HG02798 (cell line): ENCODE data around the gene TAF10.

ENCODE experiments used
- ATAC-seq: cut with Tn5 transposase; IDR thresholded peaks from one replicate; pipeline ENCODE4 v1.9.1; 2021; ENCODE audit warnings: mild to moderate bottlenecking; ENCODE audit not compliant: unreplicated experiment, poor library complexity

Gene TAF10

DNA sequence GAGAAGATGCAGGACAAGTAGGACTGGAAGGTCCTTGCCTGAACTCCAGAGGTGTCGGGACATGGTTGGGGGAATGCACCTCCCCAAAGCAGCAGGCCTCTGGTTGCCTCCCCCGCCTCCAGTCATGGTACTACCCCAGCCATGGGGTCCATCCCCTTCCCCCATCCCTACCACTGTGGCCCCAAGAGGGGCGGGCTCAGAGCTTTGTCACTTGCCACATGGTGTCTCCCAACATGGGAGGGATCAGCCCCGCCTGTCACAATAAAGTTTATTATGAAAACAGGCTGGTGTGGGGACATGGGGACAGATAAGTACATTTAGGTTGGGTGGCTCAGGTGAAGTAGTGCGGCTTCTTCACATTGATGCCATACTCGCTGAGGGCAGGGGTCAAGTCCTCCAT lies 1.4 kb downstream of the TAF10 start:
- ATAC-seq, result no peak

DNA sequence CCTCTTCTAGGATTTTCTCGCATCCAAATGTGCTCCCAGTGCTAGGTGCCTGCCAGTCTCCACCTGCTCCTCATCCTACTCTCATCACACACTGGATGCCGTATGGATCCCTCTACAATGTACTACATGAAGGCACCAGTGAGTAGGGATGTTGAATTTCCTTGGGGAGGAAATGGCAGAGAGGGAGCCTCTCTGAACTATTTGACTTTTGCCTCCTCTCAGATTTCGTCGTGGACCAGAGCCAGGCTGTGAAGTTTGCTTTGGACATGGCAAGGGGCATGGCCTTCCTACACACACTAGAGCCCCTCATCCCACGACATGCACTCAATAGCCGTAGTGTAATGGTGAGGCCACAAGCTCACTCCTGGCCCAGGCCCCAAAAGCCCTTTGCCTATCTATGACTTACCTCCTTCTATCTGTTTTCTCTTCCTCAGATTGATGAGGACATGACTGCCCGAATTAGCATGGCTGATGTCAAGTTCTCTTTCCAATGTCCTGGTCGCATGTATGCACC lies 2.5 kb downstream of the TAF10 start:
- no peak for ATAC-seq

DNA sequence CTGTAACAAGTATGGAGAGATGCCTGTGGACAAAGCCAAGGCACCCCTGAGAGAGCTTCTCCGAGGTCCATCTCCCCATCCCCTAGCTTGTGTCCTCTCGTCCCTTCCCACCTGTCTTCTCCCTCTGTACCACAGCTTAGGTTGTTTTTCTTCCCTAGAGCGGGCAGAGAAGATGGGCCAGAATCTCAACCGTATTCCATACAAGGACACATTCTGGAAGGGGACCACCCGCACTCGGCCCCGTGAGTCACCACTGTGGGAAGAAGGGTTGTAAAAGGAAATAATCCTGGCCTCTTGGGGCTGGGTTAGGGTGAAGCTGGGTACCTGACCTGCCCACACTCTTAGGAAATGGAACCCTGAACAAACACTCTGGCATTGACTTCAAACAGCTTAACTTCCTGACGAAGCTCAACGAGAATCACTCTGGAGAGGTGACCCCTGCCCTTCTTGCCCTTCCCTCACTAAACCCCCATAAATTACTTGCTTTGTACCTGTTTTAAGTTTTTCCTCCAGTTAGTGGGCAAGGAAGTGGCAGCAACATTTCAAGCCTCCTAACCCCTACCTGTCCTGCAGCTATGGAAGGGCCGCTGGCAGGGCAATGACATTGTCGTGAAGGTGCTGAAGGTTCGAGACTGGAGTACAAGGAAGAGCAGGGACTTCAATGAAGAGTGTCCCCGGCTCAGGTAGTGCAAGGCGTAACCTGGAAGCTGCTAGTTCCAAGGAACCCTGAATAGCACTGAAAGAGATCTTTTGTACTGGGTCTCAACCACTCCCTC lies 3.1 kb downstream of the TAF10 start:
- ATAC-seq, result no peak

DNA sequence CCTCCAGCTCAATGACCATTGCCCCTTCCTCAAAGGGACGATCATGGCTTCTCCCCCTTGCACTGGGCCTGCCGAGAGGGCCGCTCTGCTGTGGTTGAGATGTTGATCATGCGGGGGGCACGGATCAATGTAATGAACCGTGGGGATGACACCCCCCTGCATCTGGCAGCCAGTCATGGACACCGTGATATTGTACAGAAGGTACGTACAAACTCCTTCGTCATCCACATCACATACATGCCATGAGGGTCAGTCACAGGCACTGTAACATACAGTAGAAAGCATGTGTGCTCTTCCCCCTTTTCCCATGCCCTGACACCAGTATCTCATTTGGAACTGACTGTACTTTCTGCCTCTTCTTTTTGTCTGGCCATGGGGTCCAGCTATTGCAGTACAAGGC lies 4.0 kb downstream of the TAF10 start:
- ATAC-seq, result no peak

DNA sequence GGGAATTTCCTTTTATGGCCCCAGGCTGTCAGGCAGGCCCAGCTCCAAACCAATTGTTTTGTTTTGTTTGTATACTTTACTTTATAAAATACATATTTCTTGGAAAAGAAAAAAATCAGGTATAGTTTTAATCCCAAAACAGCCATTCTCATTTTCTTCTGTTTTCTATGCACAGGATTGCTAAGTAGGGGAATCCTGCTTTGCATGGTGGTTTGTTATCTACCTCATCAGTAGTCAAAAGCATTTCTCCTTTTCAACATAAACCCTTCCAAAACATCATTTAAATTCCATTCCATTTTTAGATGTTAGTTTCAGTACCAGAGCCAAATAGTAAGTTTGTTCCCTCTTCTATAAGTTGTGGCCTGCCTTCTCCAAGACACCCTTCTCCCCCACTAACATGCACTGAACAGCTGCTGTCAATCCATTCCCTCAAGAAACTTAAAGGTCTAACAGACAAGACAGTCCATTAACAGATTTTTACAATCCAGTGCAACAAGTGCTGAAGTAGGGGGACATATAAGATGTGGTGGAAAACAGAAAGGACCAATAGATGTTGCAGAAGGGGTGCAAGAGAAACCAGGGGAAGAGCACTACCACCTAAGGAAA lies 4.7 kb downstream of the TAF10 start:
- ATAC-seq, result no peak

DNA sequence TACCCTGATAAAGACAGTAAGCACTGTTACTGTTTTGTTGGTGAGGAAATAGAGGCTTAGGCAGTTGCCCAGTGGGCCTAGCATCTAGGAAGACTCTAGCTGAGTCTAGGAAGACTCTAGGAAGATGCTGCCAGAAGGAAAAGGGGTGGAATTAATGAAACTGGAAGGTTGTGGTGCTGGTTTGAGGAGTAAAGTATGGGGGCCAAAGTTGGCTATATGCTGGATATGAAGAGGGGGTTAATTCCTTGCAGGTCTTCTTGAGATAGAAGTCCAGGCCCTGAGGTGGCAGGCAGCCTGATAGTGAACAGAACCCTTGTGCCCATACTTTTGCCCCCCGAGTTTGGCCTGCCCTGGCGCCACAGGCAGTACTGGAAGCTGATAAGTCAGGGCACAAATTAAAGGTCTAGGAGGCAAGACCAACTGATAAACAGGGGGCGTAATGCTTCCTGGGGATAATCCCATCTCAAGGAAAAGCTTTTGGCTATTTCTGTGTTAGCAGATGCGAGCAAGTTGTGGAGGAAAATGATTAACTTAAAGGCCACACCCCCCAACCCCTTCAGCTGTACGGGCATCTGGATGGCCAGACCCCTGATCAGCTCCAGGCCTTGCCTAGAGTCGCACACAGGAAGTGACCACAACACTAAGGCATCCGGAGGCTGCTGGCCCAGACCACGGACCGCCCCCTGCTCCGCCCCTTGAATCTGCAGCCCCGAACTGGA lies 5.4 kb downstream of the TAF10 start:
- peak; percentile 45 for ATAC-seq

DNA sequence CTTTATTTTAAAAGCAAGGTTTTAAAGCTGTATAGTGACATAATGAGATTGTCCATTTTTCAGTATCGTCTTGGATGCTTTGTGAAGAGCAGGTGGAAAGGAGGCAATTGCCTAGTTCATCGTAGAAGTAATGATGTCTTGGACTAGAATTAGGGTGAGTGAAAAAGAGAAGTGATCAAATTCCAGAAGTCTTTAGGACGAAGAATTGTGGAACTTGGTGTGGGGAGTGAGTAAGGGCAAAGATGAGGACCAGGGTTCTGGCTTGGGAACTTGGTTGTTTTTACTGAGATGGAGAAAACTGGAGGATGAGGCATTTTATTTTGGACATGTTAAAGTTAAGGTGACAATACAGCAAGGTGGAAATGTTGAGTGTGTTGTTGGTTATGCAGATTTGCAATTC lies 7.2 kb downstream of the TAF10 start:
- no peak for ATAC-seq

DNA sequence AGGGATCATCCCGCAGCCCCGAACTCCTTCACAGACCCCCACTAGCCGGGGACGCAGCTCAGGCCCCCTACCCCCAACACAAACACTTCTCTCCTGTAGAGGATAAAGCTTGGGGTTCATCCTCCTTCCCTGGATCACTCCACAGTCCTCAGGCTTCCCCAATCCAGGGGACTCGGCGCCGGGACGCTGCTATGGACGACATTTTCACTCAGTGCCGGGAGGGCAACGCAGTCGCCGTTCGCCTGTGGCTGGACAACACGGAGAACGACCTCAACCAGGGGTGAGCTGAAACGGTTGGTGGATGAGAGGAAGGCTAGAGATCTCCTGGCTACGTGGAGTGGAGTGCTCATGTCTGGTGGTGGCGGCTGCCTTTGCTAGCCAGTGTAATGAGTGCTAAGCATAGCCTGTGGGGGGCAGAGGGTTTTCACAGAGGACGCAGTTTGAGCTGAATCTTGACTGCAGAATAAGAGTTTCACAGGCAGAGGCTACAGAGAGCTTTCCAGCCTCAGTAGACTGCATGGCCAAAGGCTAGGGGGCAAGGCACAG lies 7.9 kb downstream of the TAF10 start:
- peak; percentile 36 for ATAC-seq

DNA sequence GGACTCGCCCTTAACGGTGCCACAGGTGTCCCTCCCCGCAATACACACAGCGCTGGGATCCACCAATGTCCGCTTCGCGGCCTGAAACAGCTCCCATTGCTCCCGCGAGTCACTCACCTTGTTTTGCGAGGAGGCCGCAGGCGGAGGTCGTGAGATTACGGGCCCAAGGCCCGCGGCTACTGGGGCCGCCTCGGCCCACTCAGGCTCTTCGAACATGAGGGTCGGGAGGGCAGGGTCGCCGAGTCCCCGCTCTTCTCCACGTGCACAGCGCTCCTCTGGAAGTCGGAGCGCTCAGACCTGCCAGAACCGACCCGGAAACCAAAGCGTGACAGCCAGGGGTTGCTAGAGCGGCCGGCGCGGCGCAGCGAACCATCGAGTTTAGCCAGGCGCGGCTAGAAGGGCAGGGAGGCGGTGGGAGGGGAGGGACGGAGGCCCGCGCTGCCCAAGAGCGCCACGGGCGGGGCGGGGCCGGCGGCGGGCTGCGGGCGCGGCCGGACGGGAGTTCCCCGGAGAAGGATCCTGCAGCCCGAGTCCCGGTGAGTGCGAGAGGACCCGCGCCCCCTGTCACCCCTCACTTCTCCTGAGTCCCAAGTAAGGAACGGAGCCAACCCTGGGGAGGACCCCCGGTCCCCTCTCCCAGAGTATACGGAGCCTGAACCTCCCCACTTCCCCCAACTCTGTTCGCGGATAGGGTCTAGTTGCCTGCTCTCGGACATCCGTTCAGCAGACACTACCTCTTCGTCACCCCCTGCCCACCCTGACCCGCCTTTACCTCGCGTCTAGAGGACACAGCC lies 8.5 kb downstream of the TAF10 start, which contains the start of the genes ILK and RRP8:
Gene ILK, plus strand, starts transcription at position 488 of the 794 bp plus-strand sequence. CDS start 498 bp downstream, outside the sequence.
Gene RRP8, minus strand, starts transcription at position 330 of the 794 bp plus-strand sequence. Its CDS starts 114 bp downstream, at position 216.
- ATAC-seq, result peak; percentile 83

DNA sequence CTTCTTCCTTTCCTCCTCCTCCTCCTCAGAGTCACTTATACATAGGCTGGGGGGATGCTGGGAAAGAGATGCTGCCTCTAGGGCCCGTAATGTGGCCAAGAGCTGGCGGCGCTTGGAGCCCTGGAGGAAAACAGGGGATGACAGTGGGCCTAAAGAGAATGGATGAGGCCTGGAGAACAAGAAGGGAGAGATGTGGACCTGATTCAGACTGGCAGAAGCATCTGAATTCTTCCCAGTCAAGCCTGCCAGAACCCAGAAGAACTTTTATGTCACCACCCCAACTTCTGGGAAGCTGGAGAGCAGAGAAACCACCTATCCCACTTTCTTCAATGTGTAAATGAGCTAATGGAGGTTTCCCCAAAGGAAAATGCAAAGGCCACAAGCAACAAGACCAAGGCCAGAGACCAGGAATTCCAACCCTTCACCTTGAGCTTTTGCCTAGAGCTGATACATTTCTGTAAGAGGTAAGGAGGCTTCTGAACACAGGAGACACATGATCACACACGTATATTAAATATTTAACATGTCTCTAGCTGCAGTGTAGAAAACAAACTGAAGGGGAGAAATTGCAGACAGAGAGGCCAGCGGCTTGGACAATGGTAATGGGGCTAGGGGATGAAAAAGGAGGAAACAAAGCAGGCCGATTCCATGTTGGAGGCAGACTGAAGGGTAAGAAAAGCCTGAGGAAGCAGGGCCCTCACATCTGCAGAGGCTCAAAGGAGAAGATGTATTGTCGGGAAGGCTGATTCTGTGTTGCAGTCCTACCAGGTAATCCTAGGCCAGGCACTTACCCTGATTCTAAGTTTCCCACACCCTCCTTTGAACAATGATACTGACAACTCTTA lies 9.7 kb downstream of the TAF10 start:
- ATAC-seq, result no peak

DNA sequence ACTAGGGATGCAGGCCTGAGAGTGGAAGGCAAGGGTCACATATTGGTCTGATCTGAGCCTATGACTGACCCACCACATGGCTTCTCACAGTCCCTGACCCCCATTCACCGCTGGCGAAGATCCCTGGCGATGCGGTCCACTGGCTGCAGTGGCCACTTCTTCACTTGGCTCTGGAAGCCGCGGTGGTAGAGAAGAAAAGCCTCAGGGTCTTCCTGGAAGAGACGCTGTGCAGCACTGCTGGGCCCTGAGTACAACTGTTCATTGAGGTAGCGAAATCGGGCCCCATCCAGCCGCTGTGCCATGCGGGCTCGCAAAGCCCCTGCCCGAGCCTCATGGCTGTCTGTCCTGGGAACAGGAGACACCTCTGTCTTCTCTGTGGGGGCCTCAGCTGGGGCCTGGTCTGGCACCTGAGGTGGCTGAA lies 11.0 kb downstream of the TAF10 start:
- no peak for ATAC-seq

DNA sequence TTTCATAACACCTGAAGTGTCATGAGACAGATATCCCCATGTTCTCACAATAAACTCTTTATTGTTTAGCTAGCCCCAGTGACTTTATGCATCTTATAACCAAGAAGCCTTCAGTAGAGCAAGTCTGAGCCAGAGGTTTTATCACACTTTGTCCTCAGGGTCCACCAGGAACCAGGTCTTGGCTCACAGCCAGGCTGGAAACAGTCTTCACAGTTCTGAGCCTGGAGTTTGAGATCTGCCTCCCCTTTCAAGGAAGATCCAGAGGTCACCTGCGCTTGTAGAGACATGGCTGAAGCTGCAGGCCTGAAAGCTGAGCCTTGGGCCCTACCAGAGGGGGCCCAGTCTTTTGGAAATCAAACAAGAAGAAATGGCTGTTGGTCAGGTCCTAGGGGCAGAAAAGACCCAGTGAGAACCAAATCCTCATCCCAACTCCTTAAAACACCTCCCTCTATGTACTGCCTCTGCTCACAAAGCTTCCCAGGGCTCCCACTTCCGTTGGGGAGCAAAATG lies 12.1 kb downstream of the TAF10 start:
- no peak for ATAC-seq

DNA sequence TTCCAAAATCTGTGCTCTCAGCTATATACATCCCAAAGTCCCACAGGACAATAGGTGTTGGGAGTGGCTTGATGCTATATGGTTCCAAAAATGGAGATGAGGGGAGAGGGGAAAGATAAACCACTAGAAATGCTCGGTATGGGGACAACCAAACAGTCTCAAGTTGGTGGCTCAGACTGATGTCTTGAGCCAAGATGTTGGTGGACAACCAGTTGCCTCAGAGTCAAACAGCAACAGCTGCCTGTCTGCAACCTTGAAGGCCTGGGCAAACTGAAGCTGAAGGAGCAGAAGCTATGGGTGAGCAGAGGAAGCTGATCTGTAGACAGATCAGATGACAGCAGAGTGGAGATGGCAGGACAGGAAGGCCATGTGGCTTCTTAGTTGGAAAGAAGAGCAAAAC lies 12.6 kb downstream of the TAF10 start:
- no peak for ATAC-seq

DNA sequence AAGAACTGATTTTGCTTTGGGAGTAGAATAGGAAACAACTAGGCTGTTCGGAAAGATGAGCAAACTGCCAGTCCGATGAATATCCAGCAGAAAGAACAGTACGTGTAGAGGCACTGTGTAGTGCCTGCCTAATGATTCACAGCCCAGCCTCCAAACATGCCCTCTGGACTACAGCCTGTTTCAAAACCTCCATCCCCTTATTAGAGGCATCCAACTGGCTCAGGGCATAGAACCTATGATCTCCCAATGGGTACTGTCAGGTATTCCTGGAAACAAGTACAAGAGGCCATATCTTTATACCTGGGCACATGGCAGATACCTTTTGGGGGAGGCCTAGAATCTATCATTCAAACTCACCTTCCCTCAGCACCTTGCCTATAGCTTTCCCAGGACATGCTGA lies 13.5 kb downstream of the TAF10 start:
- ATAC-seq, result no peak

DNA sequence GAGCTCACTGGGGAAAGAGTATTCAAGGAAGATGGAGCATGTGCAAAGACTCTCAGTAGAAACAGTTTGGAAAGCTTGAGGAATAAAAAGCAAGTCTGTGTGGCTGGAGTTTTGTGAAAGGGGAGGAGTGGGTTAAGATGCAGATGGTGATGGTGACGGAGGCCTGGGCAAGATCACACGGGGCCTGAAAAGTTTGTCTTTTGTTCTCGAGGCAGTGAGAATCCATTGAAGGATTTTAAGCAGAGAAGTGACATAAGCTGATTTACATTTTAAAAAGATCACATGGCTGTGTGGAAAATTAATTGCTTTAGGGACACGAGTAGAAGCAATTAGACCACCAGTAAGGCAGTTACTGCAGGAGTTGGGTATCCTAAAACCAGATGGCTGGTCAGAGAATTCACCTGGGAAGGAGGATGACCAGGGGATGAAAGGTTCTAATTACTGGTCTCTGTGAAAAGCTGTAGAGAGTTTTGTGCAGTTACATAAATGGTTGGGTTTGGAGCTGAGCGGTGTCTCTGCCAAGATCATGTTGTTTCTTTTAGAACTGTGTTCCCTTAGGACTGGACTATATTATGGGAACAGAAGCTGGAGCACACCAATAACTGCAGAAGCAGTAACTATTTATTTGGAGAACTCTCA lies 15.7 kb downstream of the TAF10 start:
- no peak for ATAC-seq

DNA sequence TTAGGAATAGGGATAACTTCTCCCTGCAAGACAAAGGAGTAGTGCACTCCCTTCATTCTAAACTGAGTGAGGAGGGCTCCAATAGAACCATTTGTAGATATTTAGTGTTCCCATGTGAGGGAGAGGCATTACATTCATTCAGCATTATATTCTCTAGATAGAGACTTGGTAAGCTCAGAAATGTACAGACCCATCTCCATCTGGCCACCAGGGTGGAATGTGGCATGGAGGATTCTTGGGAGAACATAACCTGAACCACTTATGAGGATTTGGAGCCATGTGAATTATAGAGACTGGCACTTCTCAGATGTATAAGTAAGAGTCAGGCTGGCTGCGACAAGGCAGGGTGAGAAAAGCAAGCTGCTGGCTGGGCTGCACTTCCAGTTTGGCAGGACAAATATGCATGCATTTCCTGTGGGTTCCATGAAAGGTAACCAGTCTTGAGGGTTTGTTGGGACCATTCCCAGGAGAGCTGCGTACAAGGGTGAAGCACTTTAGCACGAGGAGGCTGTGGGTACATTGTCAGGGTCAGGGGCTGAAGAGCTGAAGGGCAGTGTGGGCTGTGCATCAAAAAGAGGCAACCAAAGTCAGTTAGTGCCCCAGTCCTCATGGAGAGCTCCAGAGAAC lies 17.8 kb downstream of the TAF10 start:
- ATAC-seq, result no peak

DNA sequence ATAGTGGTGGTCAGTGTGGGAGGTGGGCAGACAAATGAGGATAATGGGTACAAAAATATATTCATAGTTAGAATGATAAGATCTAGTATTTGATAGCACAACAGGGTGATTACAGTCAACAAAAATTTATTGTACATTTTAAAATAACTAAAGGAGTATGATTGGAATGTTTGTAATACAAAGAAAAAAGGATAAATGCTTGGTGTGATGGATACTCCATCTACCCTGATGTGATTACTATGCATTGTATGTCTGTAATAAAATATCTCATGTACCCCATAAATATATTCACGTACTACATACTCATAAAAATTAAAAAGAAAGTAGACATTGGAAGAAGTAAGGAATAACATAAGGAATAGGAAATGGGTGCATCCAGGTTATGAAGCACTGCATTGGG lies 24.0 kb downstream of the TAF10 start:
- no peak for ATAC-seq

DNA sequence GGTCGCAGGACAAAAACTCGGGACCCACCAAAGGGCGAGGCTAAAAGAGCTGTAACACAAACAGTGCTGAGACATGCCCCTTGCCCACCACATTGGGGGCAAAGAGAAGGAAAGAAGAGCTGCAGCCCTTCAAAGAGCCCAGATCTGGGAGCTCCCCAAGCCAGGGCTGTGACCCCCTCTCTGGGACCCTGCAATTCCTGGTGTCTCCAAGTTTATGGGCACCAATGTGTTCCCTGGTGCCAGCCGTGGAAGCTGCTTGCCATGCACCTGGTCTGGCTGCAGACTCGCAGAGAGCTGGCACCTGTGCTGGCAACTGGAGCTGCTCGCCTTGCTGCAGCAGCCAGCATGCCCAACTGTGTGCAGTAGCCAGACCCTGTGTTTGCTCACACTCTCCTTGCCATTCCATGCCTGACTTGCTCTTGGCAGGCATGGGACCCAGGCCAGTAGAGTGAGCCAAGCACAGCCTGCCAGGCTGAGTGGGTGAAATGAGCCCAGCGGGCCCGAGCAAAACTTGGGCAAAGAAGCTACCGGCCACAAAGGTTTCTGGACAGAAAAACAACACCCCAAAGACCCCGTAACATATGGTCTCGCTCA lies 24.6 kb downstream of the TAF10 start:
- no peak for ATAC-seq
